Immature natural killer cell (primary cell): ENCODE results near the gene HIPK2. TPM values are rescaled to one million over a fixed set of nuclear protein-coding genes. Genes with fewer than 3 reads are reported as not detected.

ENCODE experiments used
- DNase-seq, 3 donors: peaks; one replicate each; pipeline ENCODE4 v3.0.0; 2022; ENCODE audit warnings: mixed read lengths in 1 of 3
- H3K27ac Mint-ChIP-seq, 6 donors: one replicate each; pipeline ENCODE4 v1.8.0; 2020; ENCODE audit warnings: mixed read lengths in 6 of 6, mild to moderate bottlenecking in 5 of 6, inconsistent platforms in 4 of 6, moderate library complexity in 3 of 6
- H3K27me3 Mint-ChIP-seq, 3 donors: one replicate each; pipeline ENCODE4 v1.8.0; 2020 to 2021; ENCODE audit warnings: low read depth in 3 of 3, mild to moderate bottlenecking in 3 of 3, mixed read lengths in 3 of 3, moderate library complexity in 3 of 3, inconsistent platforms in 1 of 3
- H3K36me3 Mint-ChIP-seq, 3 donors: one replicate each; pipeline ENCODE4 v1.8.0; 2020; ENCODE audit warnings: mixed read lengths in 3 of 3, inconsistent platforms in 2 of 3, mild to moderate bottlenecking in 2 of 3
- H3K4me1 Mint-ChIP-seq, 2 donors: one replicate each; pipeline ENCODE4 v1.8.0; 2020; ENCODE audit warnings: inconsistent platforms in 2 of 2, mild to moderate bottlenecking in 2 of 2, mixed read lengths in 2 of 2, moderate library complexity in 1 of 2
- H3K4me3 Mint-ChIP-seq, 5 donors: one replicate each; pipeline ENCODE4 v1.8.0; 2020; ENCODE audit warnings: mild to moderate bottlenecking in 5 of 5, mixed read lengths in 5 of 5, inconsistent platforms in 3 of 5, moderate library complexity in 3 of 5
- H3K9me3 Mint-ChIP-seq, 6 donors: one replicate each; pipeline ENCODE4 v1.8.0; 2020; ENCODE audit warnings: mild to moderate bottlenecking in 6 of 6, mixed read lengths in 6 of 6, inconsistent platforms in 4 of 6, moderate library complexity in 3 of 6
- polyA plus RNA-seq, 3 donors: library from polyadenylated mRNA; unstranded; fragments of 300-500 nt; fragmentation: Illumina TruSeq; gene quantifications; one replicate each; pipeline ENCODE4 v1.2.3, GENCODE V29; 2021

HIPK2 gene
- polyA plus RNA-seq, 3 donors from 2014 or later, result 3.5 to 14.2 (median 3.7) TPM

DNA sequence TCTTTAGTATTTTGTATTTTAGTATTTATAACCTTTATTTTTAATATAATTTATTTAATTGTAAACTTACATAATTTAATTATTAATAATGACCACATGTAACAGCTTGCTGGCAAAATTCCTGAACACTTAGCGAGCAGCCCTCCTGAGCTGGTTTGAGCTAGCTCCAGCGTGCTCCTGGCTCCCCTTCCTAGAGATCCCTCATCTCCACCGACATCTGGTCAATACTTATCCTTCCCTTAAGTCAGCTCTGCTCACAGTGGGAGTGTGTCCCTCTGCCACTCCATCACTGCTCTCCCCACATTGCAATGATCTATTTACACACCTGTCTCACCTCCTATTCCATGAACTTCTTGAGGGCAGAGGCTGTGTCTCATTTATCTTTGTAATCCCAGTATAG lies 30.6 kb upstream of the HIPK2 start:
- peak overlapping the region in 2 of 6 donors; percentile 22 to 60 for H3K27ac Mint-ChIP-seq
- H3K4me1 Mint-ChIP-seq, result peaks cover 31 to 36% of the 10 kb centered on the region in 2 donors

GRCh38 chr7:139807009-139807408 lies 29.2 kb upstream of the HIPK2 start:
- Mint-ChIP-seq H3K27ac (no peak overlapping the region), H3K27me3 (peaks cover 0 to 3% (median 2%) of the 10 kb centered on the region in 3 donors), H3K4me3 (no peak overlapping the region), H3K36me3 (peaks cover 5 to 20% (median 13%) of the 10 kb centered on the region in 3 donors), H3K4me1 (peaks cover 21 to 26% of the 10 kb centered on the region in 2 donors), H3K9me3 (peaks cover 0 to 3% (median 0%) of the 10 kb centered on the region in 6 donors)
- no peak for DNase-seq

More for the DNA sequence above, 30.6 kb upstream of the HIPK2 start:
- Mint-ChIP-seq H3K27me3 (peaks cover 0 to 3% (median 2%) of the 10 kb centered on the region in 3 donors), H3K36me3 (peaks cover 0 to 10% (median 4%) of the 10 kb centered on the region in 3 donors), H3K4me3 (no peak overlapping the region), H3K9me3 (peaks cover 0 to 3% (median 0%) of the 10 kb centered on the region in 6 donors)
- no peak for DNase-seq

DNA sequence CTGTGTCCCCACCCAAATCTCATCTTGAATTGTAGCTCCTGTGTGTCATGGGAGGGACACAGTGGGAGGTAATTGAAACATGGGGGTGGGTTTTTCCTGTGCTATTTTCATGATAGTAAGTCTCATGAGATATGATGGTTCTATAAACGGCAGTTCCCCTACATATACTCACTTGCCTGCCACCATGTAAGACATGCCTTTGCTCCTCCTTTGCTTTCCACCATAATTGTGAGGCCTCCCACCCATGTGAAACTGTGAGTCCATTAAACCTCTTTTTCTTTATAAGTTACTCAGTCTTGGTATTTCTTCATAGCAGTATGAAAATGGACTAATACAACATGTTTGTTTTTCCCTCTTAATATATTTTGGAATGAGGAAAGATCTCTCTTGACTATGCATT lies 26.8 kb upstream of the HIPK2 start:
- peaks cover 2 to 6% (median 6%) of the 10 kb centered on the region in 3 donors for H3K27me3 Mint-ChIP-seq
- no peak overlapping the region for H3K4me3 Mint-ChIP-seq
- peaks cover 0 to 3% (median 0%) of the 10 kb centered on the region in 6 donors for H3K9me3 Mint-ChIP-seq
- peaks cover 6 to 11% of the 10 kb centered on the region in 2 donors for H3K4me1 Mint-ChIP-seq
- H3K27ac Mint-ChIP-seq, result peak overlapping the region in 1 of 6 donors; percentile 27
- no peak for DNase-seq
- H3K36me3 Mint-ChIP-seq, result peaks cover 5 to 25% (median 13%) of the 10 kb centered on the region in 3 donors

GRCh38 chr7:139799586-139799985 lies 21.8 kb upstream of the HIPK2 start:
- Mint-ChIP-seq H3K4me1 (peaks cover 6 to 19% of the 10 kb centered on the region in 2 donors), H3K36me3 (peaks cover 15 to 34% (median 23%) of the 10 kb centered on the region in 3 donors), H3K27me3 (peaks cover 0 to 8% (median 3%) of the 10 kb centered on the region in 3 donors), H3K27ac (peak overlapping the region in 2 of 6 donors; percentile 41 to 54), H3K4me3 (no peak overlapping the region), H3K9me3 (peaks cover 0 to 5% (median 3%) of the 10 kb centered on the region in 6 donors)
- DNase-seq, result no peak

DNA sequence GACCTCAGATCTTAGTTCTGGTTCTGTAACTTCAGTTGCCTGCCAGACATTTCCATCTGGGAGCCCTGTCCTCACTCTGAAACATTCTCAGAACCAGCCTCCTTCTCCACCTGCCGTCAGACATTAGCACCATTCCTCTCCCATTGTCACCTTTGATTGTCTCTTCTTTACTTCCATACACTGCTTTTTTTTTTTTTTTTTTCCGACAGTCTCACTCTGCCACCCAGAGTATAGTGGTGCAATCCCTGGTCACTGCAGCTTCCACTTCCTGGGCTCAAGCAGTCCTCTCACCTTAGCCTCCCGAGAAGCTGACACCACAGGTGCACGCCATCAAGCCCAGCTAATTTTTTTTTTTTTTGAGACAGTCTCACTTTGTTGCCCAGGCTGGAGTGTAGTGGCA lies 21.1 kb upstream of the HIPK2 start:
- Mint-ChIP-seq H3K27me3 (peaks cover 0 to 8% (median 3%) of the 10 kb centered on the region in 3 donors), H3K4me1 (peaks cover 6 to 19% of the 10 kb centered on the region in 2 donors), H3K9me3 (peaks cover 0 to 5% (median 3%) of the 10 kb centered on the region in 6 donors), H3K27ac (no peak overlapping the region), H3K4me3 (no peak overlapping the region), H3K36me3 (peaks cover 15 to 34% (median 22%) of the 10 kb centered on the region in 3 donors)
- DNase-seq, result no peak

GRCh38 chr7:139798221-139798620 lies 20.4 kb upstream of the HIPK2 start:
- DNase-seq, result no peak
- no peak overlapping the region for H3K4me3 Mint-ChIP-seq
- H3K4me1 Mint-ChIP-seq, result peaks cover 6 to 19% of the 10 kb centered on the region in 2 donors

GRCh38 chr7:139797607-139798006 lies 19.8 kb upstream of the HIPK2 start:
- H3K4me3 Mint-ChIP-seq, result no peak overlapping the region
- peaks cover 0 to 8% (median 4%) of the 10 kb centered on the region in 3 donors for H3K27me3 Mint-ChIP-seq
- peaks cover 6 to 19% of the 10 kb centered on the region in 2 donors for H3K4me1 Mint-ChIP-seq
- H3K9me3 Mint-ChIP-seq, result peaks cover 0 to 5% (median 3%) of the 10 kb centered on the region in 6 donors
- no peak overlapping the region for H3K27ac Mint-ChIP-seq
- DNase-seq, result no peak
- H3K36me3 Mint-ChIP-seq, result peaks cover 12 to 29% (median 16%) of the 10 kb centered on the region in 3 donors

More at GRCh38 chr7:139798221-139798620, 20.4 kb upstream of the HIPK2 start:
- H3K36me3 Mint-ChIP-seq, result peaks cover 15 to 32% (median 21%) of the 10 kb centered on the region in 3 donors
- peak overlapping the region in 1 of 6 donors; percentile 21 for H3K27ac Mint-ChIP-seq
- H3K27me3 Mint-ChIP-seq, result peaks cover 0 to 8% (median 3%) of the 10 kb centered on the region in 3 donors
- H3K9me3 Mint-ChIP-seq, result peaks cover 0 to 5% (median 3%) of the 10 kb centered on the region in 6 donors

- H3K27ac Mint-ChIP-seq, result no peak overlapping the region
- H3K9me3 Mint-ChIP-seq, result peaks cover 0 to 5% (median 3%) of the 10 kb centered on the region in 6 donors
- H3K4me1 Mint-ChIP-seq, result no peaks in the 10 kb centered on the region
- DNase-seq, result no peak
- H3K27me3 Mint-ChIP-seq, result peaks cover 0 to 3% (median 0%) of the 10 kb centered on the region in 3 donors
- H3K4me3 Mint-ChIP-seq, result no peak overlapping the region
- H3K36me3 Mint-ChIP-seq, result peaks cover 9 to 33% (median 13%) of the 10 kb centered on the region in 3 donors
Observed at GRCh38 chr7:139791316-139791715, 13.5 kb upstream of the HIPK2 start.

DNA sequence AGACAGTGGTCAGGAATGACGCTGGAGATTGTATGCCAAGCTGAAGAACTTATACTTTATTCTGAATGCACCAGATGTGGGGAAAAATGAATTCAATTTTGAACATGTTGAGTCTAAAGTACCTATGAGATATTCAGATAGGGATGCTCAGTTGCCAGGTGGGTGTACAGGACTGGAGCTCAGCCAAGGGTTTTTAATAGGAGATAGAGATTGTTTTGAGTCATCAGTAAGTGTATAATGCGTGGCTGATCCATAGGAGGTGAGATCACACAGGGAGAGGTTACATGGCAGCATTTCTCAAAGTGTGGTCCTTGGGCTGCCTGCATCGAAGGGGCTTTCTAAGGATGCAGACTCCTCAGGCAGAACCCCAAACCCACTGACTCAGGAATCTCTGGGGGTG lies 6.8 kb upstream of the HIPK2 start:
- H3K4me3 Mint-ChIP-seq, result no peak overlapping the region
- peaks cover 0 to 13% (median 8%) of the 10 kb centered on the region in 3 donors for H3K36me3 Mint-ChIP-seq
- H3K27me3 Mint-ChIP-seq, result peaks cover 0 to 2% (median 2%) of the 10 kb centered on the region in 3 donors
- no peak for DNase-seq
- H3K4me1 Mint-ChIP-seq, result peaks cover 6 to 7% of the 10 kb centered on the region in 2 donors
- no peaks in the 10 kb centered on the region for H3K9me3 Mint-ChIP-seq
- H3K27ac Mint-ChIP-seq, result no peak overlapping the region

- no peak overlapping the region for H3K27ac Mint-ChIP-seq
- H3K9me3 Mint-ChIP-seq, result peaks cover 0 to 2% (median 0%) of the 10 kb centered on the region in 6 donors
- peaks cover 0 to 2% (median 2%) of the 10 kb centered on the region in 3 donors for H3K27me3 Mint-ChIP-seq
- H3K36me3 Mint-ChIP-seq, result peaks cover 0 to 13% (median 8%) of the 10 kb centered on the region in 3 donors
- DNase-seq, result no peak
- no peak overlapping the region for H3K4me3 Mint-ChIP-seq
- peaks cover 15 to 16% of the 10 kb centered on the region in 2 donors for H3K4me1 Mint-ChIP-seq
Observed at GRCh38 chr7:139783647-139784385, 6.0 kb upstream of the HIPK2 start.

DNA sequence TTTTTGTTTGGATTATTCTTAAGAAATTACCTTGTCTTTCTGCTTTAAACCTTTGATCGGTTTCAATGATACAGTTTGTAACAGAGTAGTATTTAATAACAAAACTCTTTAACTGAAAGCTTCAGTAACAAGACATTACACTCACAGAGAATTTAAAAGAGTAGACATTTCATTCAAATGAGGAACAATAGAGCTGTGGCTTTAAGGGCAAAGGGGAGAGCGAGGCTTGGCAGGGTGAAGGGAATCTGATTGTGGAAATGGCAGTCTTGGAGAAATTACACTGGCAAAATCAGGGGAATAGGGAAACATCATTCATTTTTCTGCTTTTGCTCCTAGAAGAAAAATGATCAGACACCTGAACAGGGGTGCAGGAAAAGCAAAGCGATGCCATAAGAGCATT lies 5.1 kb upstream of the HIPK2 start:
- Mint-ChIP-seq H3K36me3 (peaks cover 0 to 4% (median 4%) of the 10 kb centered on the region in 3 donors), H3K9me3 (peaks cover 0 to 2% (median 0%) of the 10 kb centered on the region in 6 donors), H3K27me3 (peaks cover 2 to 6% (median 5%) of the 10 kb centered on the region in 3 donors), H3K4me3 (no peak overlapping the region), H3K4me1 (peaks cover 19 to 20% of the 10 kb centered on the region in 2 donors), H3K27ac (no peak overlapping the region)
- no peak for DNase-seq

DNA sequence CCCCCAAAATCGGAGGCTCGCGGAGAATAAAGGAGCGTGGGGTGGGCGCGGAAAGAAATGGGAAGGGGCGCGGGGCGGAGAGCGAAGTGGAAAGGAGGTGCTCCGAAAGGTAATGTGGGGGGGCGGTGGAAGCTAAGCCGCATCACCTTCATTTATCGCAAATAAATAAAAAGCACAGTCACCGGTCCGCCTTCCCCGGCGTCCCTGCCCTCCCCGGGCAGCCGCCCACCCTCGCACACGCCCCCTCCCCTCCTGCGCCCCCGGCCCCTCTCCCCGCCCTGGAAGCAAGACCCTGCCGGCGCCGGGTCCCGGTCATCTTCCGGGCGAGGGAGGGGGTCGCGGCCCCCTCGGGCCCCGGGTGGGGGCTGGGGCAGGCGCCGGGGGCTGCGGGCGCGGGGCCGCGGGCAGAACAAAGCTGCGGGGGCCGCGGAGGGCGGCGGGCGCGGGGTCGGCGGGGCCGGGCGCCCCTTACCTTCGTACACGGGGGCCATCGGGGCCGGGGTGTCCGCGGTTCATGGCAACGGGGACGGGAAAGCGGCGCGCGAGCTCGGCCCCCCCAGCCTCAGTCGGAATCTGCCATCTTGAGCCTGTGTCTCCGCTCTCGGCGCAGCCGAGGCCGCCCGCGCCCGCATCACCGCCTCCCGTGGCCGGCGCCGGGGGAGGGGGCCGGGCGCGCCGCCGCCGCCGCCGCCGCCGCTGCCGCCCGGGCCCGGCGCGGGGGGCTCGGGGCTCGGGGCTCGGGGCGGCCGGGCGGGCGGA lies 486 bp downstream of the HIPK2 start:
- peak overlapping the region; percentile 95 to 100 (median 100) for H3K4me3 Mint-ChIP-seq
- peak; percentile 36 to 47 (median 39) for DNase-seq
- H3K27me3 Mint-ChIP-seq, result peaks cover 2 to 13% (median 11%) of the 10 kb centered on the region in 3 donors
- H3K27ac Mint-ChIP-seq, result peak overlapping the region; percentile 96 to 99 (median 98)
- peaks cover 0 to 9% (median 0%) of the 10 kb centered on the region in 3 donors for H3K36me3 Mint-ChIP-seq
- H3K4me1 Mint-ChIP-seq, result peaks cover 57 to 64% of the 10 kb centered on the region in 2 donors
- H3K9me3 Mint-ChIP-seq, result peaks cover 0 to 2% (median 0%) of the 10 kb centered on the region in 6 donors

GRCh38 chr7:139776486-139777132 lies 1.2 kb downstream of the HIPK2 start:
- H3K4me3 Mint-ChIP-seq, result peak overlapping the region; percentile 95 to 100 (median 100)
- H3K9me3 Mint-ChIP-seq, result peaks cover 0 to 2% (median 0%) of the 10 kb centered on the region in 6 donors
- peaks cover 61 to 71% of the 10 kb centered on the region in 2 donors for H3K4me1 Mint-ChIP-seq
- peaks cover 2 to 13% (median 11%) of the 10 kb centered on the region in 3 donors for H3K27me3 Mint-ChIP-seq
- peak overlapping the region; percentile 96 to 99 (median 98) for H3K27ac Mint-ChIP-seq
- peaks cover 0 to 9% (median 0%) of the 10 kb centered on the region in 3 donors for H3K36me3 Mint-ChIP-seq
- DNase-seq, result peak; percentile 33 to 40 (median 35)
